MG63 (cell line): Measurements from ENCODE around the gene GABRG3. TPM values are rescaled to one million over a fixed set of nuclear protein-coding genes. Genes with fewer than 3 reads are reported as not detected.

Experiments used
- DNase-seq: peaks from one replicate; pipeline ENCODE4 v3.0.0-alpha.2; 2020
- H3K27me3 ChIP-seq: fragments of 250-450 bp; sonication (Bioruptor Pico); 2 replicates; pipeline ENCODE4 v1.5.1; 2020; ENCODE audit warnings: mild to moderate bottlenecking, moderate library complexity
- H3K36me3 ChIP-seq: fragments of 250-450 bp; sonication (Bioruptor Pico); 2 replicates; pipeline ENCODE4 v1.5.1; 2020; ENCODE audit warnings: mild to moderate bottlenecking, moderate library complexity
- H3K4me3 ChIP-seq: fragments of 250-450 bp; sonication (Bioruptor Pico); 2 replicates; pipeline ENCODE4 v1.5.1; 2020; ENCODE audit warnings: mild to moderate bottlenecking, moderate library complexity
- H3K9me3 ChIP-seq: fragments of 250-450 bp; sonication (Bioruptor Pico); 2 replicates; pipeline ENCODE4 v1.5.1; 2020; ENCODE audit warnings: mild to moderate bottlenecking, moderate library complexity
- total RNA-seq: library from RNA; depleted of rRNA; stranded (reverse); fragments of >200 nt; shearing (Covaris generic); gene quantifications from 2 replicates; pipeline ENCODE4 v1.2.3, GENCODE V29; 2014; ENCODE audit warnings: low replicate concordance

Gene GABRG3
- total RNA-seq, 1 experiment from 2014 or later: not detected

GRCh38 chr15:27042646-27043045 lies 71.7 kb downstream of the GABRG3 start:
- no peaks in the 10 kb centered on the region for H3K27me3 ChIP-seq
- DNase-seq: no peak
- no peaks in the 10 kb centered on the region for H3K9me3 ChIP-seq
- no peak overlapping the region for H3K4me3 ChIP-seq
- no peaks in the 10 kb centered on the region for H3K36me3 ChIP-seq

- no peak for DNase-seq
- Histone ChIP-seq H3K27me3 (no peaks in the 10 kb centered on the region), H3K9me3 (no peaks in the 10 kb centered on the region), H3K4me3 (no peak overlapping the region), H3K36me3 (no peaks in the 10 kb centered on the region)
These were observed 72.8 kb downstream of the GABRG3 start for GRCh38 chr15:27043770-27044169.

GRCh38 chr15:27045796-27046195 lies 74.8 kb downstream of the GABRG3 start:
- no peak for DNase-seq
- H3K4me3 ChIP-seq: no peak overlapping the region
- no peaks in the 10 kb centered on the region for H3K27me3 ChIP-seq
- H3K9me3 ChIP-seq: no peaks in the 10 kb centered on the region
- H3K36me3 ChIP-seq: no peaks in the 10 kb centered on the region

- Histone ChIP-seq H3K9me3 (no peaks in the 10 kb centered on the region), H3K36me3 (no peaks in the 10 kb centered on the region), H3K4me3 (no peak overlapping the region), H3K27me3 (no peaks in the 10 kb centered on the region)
- no peak for DNase-seq
These were observed 75.9 kb downstream of the GABRG3 start for GRCh38 chr15:27046880-27047279.

GRCh38 chr15:27050163-27050562 lies 79.2 kb downstream of the GABRG3 start:
- Histone ChIP-seq H3K4me3 (no peak overlapping the region), H3K36me3 (no peaks in the 10 kb centered on the region), H3K27me3 (no peaks in the 10 kb centered on the region), H3K9me3 (no peaks in the 10 kb centered on the region)
- DNase-seq: no peak

GRCh38 chr15:27054426-27054825 lies 83.4 kb downstream of the GABRG3 start:
- no peaks in the 10 kb centered on the region for H3K27me3 ChIP-seq
- no peaks in the 10 kb centered on the region for H3K9me3 ChIP-seq
- no peak for DNase-seq
- no peaks in the 10 kb centered on the region for H3K36me3 ChIP-seq
- no peak overlapping the region for H3K4me3 ChIP-seq

- no peak for DNase-seq
- no peaks in the 10 kb centered on the region for H3K9me3 ChIP-seq
These were observed 87.1 kb downstream of the GABRG3 start for GRCh38 chr15:27057904-27058645.

GRCh38 chr15:27058939-27059338 lies 88.0 kb downstream of the GABRG3 start:
- no peak for DNase-seq
- Histone ChIP-seq H3K9me3 (no peaks in the 10 kb centered on the region), H3K27me3 (no peaks in the 10 kb centered on the region), H3K4me3 (no peak overlapping the region), H3K36me3 (no peaks in the 10 kb centered on the region)

More at GRCh38 chr15:27057904-27058645, 87.1 kb downstream of the GABRG3 start:
- no peaks in the 10 kb centered on the region for H3K27me3 ChIP-seq
- no peaks in the 10 kb centered on the region for H3K36me3 ChIP-seq
- no peak overlapping the region for H3K4me3 ChIP-seq

GRCh38 chr15:27059610-27060202 lies 88.7 kb downstream of the GABRG3 start:
- Histone ChIP-seq H3K4me3 (no peak overlapping the region), H3K36me3 (no peaks in the 10 kb centered on the region), H3K27me3 (no peaks in the 10 kb centered on the region), H3K9me3 (no peaks in the 10 kb centered on the region)
- peak; percentile 20 for DNase-seq

- no peaks in the 10 kb centered on the region for H3K36me3 ChIP-seq
- no peak overlapping the region for H3K4me3 ChIP-seq
- DNase-seq: no peak
- no peaks in the 10 kb centered on the region for H3K27me3 ChIP-seq
- no peaks in the 10 kb centered on the region for H3K9me3 ChIP-seq
These were observed 90.8 kb downstream of the GABRG3 start for GRCh38 chr15:27061739-27062138.

GRCh38 chr15:27062951-27063350 lies 92.0 kb downstream of the GABRG3 start:
- Histone ChIP-seq H3K9me3 (no peaks in the 10 kb centered on the region), H3K4me3 (no peak overlapping the region), H3K36me3 (no peaks in the 10 kb centered on the region), H3K27me3 (no peaks in the 10 kb centered on the region)
- DNase-seq: no peak

- no peak overlapping the region for H3K4me3 ChIP-seq
- H3K27me3 ChIP-seq: no peaks in the 10 kb centered on the region
- no peaks in the 10 kb centered on the region for H3K36me3 ChIP-seq
- no peaks in the 10 kb centered on the region for H3K9me3 ChIP-seq
- no peak for DNase-seq
These were observed 93.1 kb downstream of the GABRG3 start for GRCh38 chr15:27064080-27064479.

GRCh38 chr15:27065151-27065550 lies 94.2 kb downstream of the GABRG3 start:
- Histone ChIP-seq H3K9me3 (no peaks in the 10 kb centered on the region), H3K27me3 (no peaks in the 10 kb centered on the region), H3K4me3 (no peak overlapping the region), H3K36me3 (no peaks in the 10 kb centered on the region)
- DNase-seq: no peak

GRCh38 chr15:27065785-27066184 lies 94.8 kb downstream of the GABRG3 start:
- Histone ChIP-seq H3K9me3 (no peaks in the 10 kb centered on the region), H3K4me3 (no peak overlapping the region), H3K36me3 (no peaks in the 10 kb centered on the region), H3K27me3 (no peaks in the 10 kb centered on the region)
- DNase-seq: no peak

GRCh38 chr15:27066446-27066845 lies 95.5 kb downstream of the GABRG3 start:
- DNase-seq: no peak
- H3K27me3 ChIP-seq: no peaks in the 10 kb centered on the region
- H3K4me3 ChIP-seq: no peak overlapping the region
- H3K9me3 ChIP-seq: no peaks in the 10 kb centered on the region
- H3K36me3 ChIP-seq: no peaks in the 10 kb centered on the region

- Histone ChIP-seq H3K27me3 (no peaks in the 10 kb centered on the region), H3K36me3 (no peaks in the 10 kb centered on the region), H3K4me3 (no peak overlapping the region)
These were observed 96.2 kb downstream of the GABRG3 start for GRCh38 chr15:27067175-27067574.

GRCh38 chr15:27070841-27071240 lies 99.9 kb downstream of the GABRG3 start:
- H3K9me3 ChIP-seq: no peaks in the 10 kb centered on the region
- no peak for DNase-seq
- H3K36me3 ChIP-seq: no peaks in the 10 kb centered on the region
- H3K27me3 ChIP-seq: no peaks in the 10 kb centered on the region
- no peak overlapping the region for H3K4me3 ChIP-seq

More at GRCh38 chr15:27067175-27067574, 96.2 kb downstream of the GABRG3 start:
- no peak for DNase-seq
- no peaks in the 10 kb centered on the region for H3K9me3 ChIP-seq

GRCh38 chr15:27074179-27074578 lies 103.2 kb downstream of the GABRG3 start:
- Histone ChIP-seq H3K4me3 (no peak overlapping the region), H3K9me3 (no peaks in the 10 kb centered on the region), H3K36me3 (no peaks in the 10 kb centered on the region), H3K27me3 (no peaks in the 10 kb centered on the region)
- no peak for DNase-seq
